SU-DHL-6 (cell line): ENCODE measurements around the gene RNU1-4.
"Not testable (repeated sequence)": the region's sequence is repeated elsewhere in the genome, so short reads cannot be mapped to it uniquely, and the experiment has no call there.

Experiments used
- EZH2phosphoT487 ChIP-seq: fragments of 200-600 bp; sonication (generic), shearing (Covaris generic); conservative IDR thresholded peaks from 2 replicates; pipeline ENCODE4 v1.6.1; 2018; ENCODE audit warnings: mild to moderate bottlenecking, antibody characterized with exemption, low read length, moderate library complexity, mixed read lengths
- TF ChIP-seq, protein P1 (sequence below): fragments of 200-600 bp; sonication (generic); IDR thresholded peaks from one replicate; pipeline ENCODE4 v1.5.1; 2017; ENCODE audit warnings: antibody characterized with exemption, mild to moderate bottlenecking, low read length, moderate library complexity; ENCODE audit not compliant: insufficient read depth, poor library complexity, severe bottlenecking

DNA sequence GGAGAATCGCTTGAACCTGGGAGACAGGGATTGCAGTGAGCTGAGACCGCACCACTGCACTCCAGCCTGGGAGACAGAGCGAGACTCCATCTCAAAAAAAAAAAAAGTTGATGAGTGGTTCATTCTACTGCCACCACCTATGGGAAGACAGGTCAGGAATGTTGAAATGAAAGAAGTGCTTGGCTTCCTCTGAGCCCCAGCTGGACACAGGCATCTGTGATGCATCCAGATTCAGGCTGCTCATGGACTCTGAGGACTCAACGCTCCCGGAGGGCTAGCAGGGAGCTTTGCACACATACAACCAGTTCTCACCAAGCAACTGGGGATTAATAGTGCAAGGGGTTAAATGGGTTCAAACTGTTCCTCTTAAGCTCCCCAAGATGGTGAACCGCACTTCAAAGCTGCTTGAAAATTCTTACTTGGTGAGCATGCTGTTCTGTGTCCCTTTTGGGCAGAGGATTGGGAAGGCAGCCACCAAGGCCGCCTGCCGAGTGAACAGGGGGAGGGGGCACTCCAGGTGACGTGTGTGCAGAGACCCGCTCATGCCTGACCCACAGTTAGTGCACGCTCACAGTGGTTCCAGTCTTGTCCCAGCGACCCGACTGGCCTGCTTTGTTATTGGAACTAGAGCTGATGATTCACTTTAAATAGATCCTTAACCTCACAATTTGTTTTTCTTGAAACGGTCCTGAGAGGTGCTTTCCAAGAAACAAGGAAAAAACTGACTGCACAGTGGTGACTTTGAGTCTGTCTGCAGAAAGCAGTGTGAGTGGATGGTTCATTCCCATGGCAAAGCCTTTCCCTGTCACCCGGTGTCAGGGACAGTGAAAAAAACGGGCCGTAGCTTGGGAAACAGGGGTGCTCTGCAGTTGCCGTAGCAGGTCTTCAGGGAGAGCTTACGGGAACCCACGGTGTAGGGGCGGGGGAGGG, 32.2 kb downstream of the RNU1-4 start:
- TF ChIP-seq, protein P1, sequence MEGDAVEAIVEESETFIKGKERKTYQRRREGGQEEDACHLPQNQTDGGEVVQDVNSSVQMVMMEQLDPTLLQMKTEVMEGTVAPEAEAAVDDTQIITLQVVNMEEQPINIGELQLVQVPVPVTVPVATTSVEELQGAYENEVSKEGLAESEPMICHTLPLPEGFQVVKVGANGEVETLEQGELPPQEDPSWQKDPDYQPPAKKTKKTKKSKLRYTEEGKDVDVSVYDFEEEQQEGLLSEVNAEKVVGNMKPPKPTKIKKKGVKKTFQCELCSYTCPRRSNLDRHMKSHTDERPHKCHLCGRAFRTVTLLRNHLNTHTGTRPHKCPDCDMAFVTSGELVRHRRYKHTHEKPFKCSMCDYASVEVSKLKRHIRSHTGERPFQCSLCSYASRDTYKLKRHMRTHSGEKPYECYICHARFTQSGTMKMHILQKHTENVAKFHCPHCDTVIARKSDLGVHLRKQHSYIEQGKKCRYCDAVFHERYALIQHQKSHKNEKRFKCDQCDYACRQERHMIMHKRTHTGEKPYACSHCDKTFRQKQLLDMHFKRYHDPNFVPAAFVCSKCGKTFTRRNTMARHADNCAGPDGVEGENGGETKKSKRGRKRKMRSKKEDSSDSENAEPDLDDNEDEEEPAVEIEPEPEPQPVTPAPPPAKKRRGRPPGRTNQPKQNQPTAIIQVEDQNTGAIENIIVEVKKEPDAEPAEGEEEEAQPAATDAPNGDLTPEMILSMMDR = not testable (repeated sequence)
- TF ChIP-seq EZH2phosphoT487 = not testable (repeated sequence)
